GM12878 (cell line): ENCODE measurements around the gene ADSL. TPM values are rescaled to one million over a fixed set of nuclear protein-coding genes. Genes with fewer than 3 reads are reported as not detected.

Experiments
- CHD2 ChIP-seq: IDR thresholded peaks from 2 replicates; pipeline ENCODE4 v1.6.1; 2011; ENCODE audit warnings: low read depth, low read length, improper control_type of control experiment, borderline replicate concordance
- E4F1 ChIP-seq: fragments of 450-650 bp; IDR thresholded peaks from 2 replicates; pipeline ENCODE4 v1.6.1; 2018; ENCODE audit warnings: borderline replicate concordance, mild to moderate bottlenecking; ENCODE audit not compliant: partially characterized antibody
- JUND ChIP-seq: IDR thresholded peaks from 2 replicates; pipeline ENCODE4 v1.6.1; 2012; ENCODE audit warnings: low read depth, mild to moderate bottlenecking, low read length, improper control_type of control experiment, moderate library complexity
- SRF ChIP-seq, 2 experiments: IDR thresholded peaks; 2 replicates each; pipeline ENCODE4 v1.6.1; 2011; ENCODE audit warnings: low read depth in 2 of 2, low read length in 2 of 2, mild to moderate bottlenecking in 1 of 2, moderate library complexity in 1 of 2
- TBL1XR1 ChIP-seq: IDR thresholded peaks from 2 replicates; pipeline ENCODE4 v1.6.1; 2012; ENCODE audit warnings: low read depth, low read length, improper control_type of control experiment
- ZNF592 ChIP-seq: fragments of 450-650 bp; IDR thresholded peaks from 2 replicates; pipeline ENCODE4 v1.6.1; 2017; ENCODE audit warnings: mild to moderate bottlenecking, moderate library complexity
- polyA plus RNA-seq, 11 experiments: library from polyadenylated mRNA; depleted of rRNA in 4 of 11; unstranded in 6 of 11; stranded (reverse) in 5 of 11; fragments of >200 nt; fragmentation: Nextera tagmentation in 4 of 11; fragmentation: Illumina TruSeq in 1 of 11; extraction: Ambion mirVana in 4 of 11; extraction: Trizol in 1 of 11; gene quantifications; 1 replicate in 1 of 11; 2 replicates in 10 of 11; pipeline versions ENCODE4 v1.2.1 to v1.2.3, GENCODE V29; 2011 to 2016; ENCODE audit warnings: inconsistent platforms in 2 of 11, missing spikeins in 2 of 11, low read depth in 1 of 11
- total RNA-seq, 4 experiments: library from RNA; depleted of rRNA in 3 of 4; stranded (reverse); fragments of >200 nt in 3 of 4; fragmentation: Illumina TruSeq in 1 of 4; extraction: Trizol in 1 of 4; gene quantifications; 2 replicates each; pipeline versions ENCODE4 v1.2.1 to v1.2.3, GENCODE V29; 2013 to 2021
- TF ChIP-seq, protein P1 (sequence below): IDR thresholded peaks from 2 replicates; pipeline ENCODE4 v1.6.1; 2012; ENCODE audit warnings: low read depth, low read length, improper control_type of control experiment

ADSL gene
- total and polyA plus RNA-seq, 10 of the 15 experiments (the other 5 are each of a cell fraction or from before 2014, with no cell fraction given), result 126 to 313 (median 143) TPM

DNA sequence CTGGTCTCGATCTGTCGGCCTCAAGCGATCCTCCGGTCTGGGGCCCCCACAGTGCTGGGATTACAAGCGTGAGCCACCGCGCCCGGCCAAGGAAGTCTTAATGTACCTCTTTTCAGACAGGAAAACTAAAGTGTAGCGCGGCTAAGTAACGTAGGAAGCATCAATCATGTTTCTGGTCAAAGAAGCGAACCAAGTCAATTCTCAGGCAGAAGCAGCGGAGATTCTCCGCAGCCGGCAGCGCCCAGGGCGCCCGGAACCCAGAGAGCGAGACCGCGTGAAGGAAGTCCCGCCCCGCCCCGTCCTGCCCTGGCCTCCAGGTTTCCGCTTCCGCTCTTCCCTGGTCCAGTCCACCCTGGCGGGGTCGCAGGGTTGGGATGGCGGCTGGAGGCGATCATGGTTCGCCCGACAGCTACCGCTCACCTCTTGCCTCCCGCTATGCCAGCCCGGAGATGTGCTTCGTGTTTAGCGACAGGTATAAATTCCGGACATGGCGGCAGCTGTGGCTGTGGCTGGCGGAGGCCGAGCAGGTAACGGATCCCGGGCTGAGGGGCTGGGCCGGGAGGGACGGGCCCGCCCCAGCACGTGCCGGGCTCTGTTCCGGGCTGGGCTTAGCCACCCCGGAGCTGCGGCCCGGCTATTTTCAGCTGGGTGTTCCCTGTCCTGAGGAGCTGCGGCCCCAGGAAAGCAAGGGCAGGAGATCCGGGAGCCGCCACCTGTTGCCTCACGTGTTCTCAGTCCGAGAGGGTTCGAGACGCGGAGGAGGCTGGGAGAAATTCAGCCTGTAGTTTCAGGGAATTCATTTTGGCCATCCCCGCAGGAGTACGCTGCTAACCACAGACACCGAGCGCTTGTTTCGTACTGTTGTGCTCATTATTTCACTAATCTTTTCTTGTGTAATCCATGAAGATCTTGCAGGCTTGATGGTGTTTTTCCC is at the start of gene ADSL (continued):
- TF ChIP-seq CHD2 (no peak; the same call in 1 of the 2 replicates), TBL1XR1 (peak; percentile 32; the same call in 1 of the 2 replicates), ZNF592 (no peak), SRF (IDR thresholded peaks at IDR 0.05; ENCODE audit: low read depth in 2 of 2, low read length in 2 of 2) (peak in 1 of 2 experiments; percentile 36; a peak in 2 of 4 replicates), JUND (peak; percentile 54; the same call in 1 of the 2 replicates), E4F1 (peak; percentile 38)
- TF ChIP-seq, protein P1, sequence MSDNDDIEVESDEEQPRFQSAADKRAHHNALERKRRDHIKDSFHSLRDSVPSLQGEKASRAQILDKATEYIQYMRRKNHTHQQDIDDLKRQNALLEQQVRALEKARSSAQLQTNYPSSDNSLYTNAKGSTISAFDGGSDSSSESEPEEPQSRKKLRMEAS, result no peak; the same call in none of the 2 replicates
